ENCODE results near the gene RCVRN. TPM values are rescaled to one million over a fixed set of nuclear protein-coding genes. Genes with fewer than 3 reads are reported as not detected.

The RCVRN gene
- total RNA-seq, 1 donor: not detected

- DNase-seq (ENCODE audit: low read depth): peak; percentile 45
- no peak overlapping the region for H3K4me3 ChIP-seq (ENCODE audit: low read depth, low read length)
- TF ChIP-seq CTCF (IDR thresholded peaks at IDR 0.05; ENCODE audit: insufficient read depth, low read depth, low read length): no peak
Measured at GRCh38 chr17:9865586-9865985, 39.5 kb downstream of the RCVRN start.

- TF ChIP-seq CTCF (IDR thresholded peaks at IDR 0.05; ENCODE audit: insufficient read depth, low read depth, low read length): no peak
- DNase-seq (ENCODE audit: low read depth): no peak
Measured at GRCh38 chr17:9862949-9863348, 42.1 kb downstream of the RCVRN start.

GRCh38 chr17:9862220-9862619 lies 42.9 kb downstream of the RCVRN start:
- H3K4me3 ChIP-seq (ENCODE audit: low read depth, low read length): no peak overlapping the region
- TF ChIP-seq CTCF (IDR thresholded peaks at IDR 0.05; ENCODE audit: insufficient read depth, low read depth, low read length): no peak
- no peak for DNase-seq (ENCODE audit: low read depth)

More at GRCh38 chr17:9862949-9863348, 42.1 kb downstream of the RCVRN start:
- H3K4me3 ChIP-seq (ENCODE audit: low read depth, low read length): no peak overlapping the region

DNA sequence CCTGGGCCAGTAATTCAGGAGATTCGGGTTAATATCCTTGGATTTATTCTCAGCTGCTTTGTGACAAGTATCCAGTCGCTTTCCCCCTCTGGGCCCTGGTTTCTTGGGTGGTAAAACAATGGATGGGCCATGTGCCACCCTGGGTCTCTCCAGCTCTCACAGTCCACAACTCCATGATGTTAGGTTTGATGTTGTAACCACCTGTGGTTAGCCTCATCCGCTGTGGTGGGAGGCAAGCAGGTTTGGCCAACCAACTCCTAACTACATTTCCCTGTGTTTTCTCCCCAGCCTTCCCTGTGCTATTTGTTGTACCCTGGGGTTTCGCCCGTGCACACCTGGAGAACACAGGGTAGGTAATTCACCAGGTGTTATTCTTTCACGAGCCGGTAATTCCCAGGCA lies 44.2 kb downstream of the RCVRN start:
- no peak for DNase-seq (ENCODE audit: low read depth)
- TF ChIP-seq CTCF (IDR thresholded peaks at IDR 0.05; ENCODE audit: insufficient read depth, low read depth, low read length): no peak
- no peak overlapping the region for H3K4me3 ChIP-seq (ENCODE audit: low read depth, low read length)

GRCh38 chr17:9859781-9860180 lies 45.3 kb downstream of the RCVRN start:
- TF ChIP-seq CTCF (IDR thresholded peaks at IDR 0.05; ENCODE audit: insufficient read depth, low read depth, low read length): no peak
- no peak for DNase-seq (ENCODE audit: low read depth)
- no peak overlapping the region for H3K4me3 ChIP-seq (ENCODE audit: low read depth, low read length)

DNA sequence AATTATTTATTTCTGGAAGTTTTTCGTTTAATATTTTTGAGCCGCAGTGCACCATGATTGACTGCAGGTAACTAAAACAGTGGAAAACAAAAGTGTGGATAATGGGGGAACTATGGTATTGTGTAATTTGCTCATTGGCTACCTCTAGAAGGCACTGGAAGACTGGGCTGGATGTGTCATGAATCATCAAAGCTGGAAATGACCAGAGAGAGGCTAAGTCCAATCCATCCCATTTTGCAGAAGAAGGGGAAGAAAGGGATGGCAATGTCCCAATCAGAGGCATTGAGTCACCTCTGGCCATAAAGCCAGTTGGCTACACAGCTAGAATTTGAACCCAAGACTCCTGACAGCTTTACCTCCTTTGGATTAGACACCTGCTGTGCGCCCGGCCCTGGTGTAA lies 50.0 kb downstream of the RCVRN start:
- no peak for DNase-seq (ENCODE audit: low read depth)
- TF ChIP-seq CTCF (IDR thresholded peaks at IDR 0.05; ENCODE audit: insufficient read depth, low read depth, low read length): no peak
- no peak overlapping the region for H3K4me3 ChIP-seq (ENCODE audit: low read depth, low read length)

- no peak for TF ChIP-seq CTCF (IDR thresholded peaks at IDR 0.05; ENCODE audit: insufficient read depth, low read depth, low read length)
- no peak overlapping the region for H3K4me3 ChIP-seq (ENCODE audit: low read depth, low read length)
- DNase-seq (ENCODE audit: low read depth): no peak
Measured at GRCh38 chr17:9854255-9854654, 50.8 kb downstream of the RCVRN start.

All from fibroblast of villous mesenchyme (primary cell).